Activated naive CD4-positive, alpha-beta T cell treated with anti-CD3 and anti-CD28 coated beads, Interleukin-2, amount 50 U/mL, for 24 hours (primary cell): ENCODE data around the gene FAM193B.

ENCODE experiments used
- H3K27ac Mint-ChIP-seq: one replicate; pipeline ENCODE4 v1.8.0; 2021; ENCODE audit warnings: mild to moderate bottlenecking, mixed read lengths
- H3K27me3 Mint-ChIP-seq: one replicate; pipeline ENCODE4 v1.8.0; 2021; ENCODE audit warnings: mixed read lengths
- H3K36me3 Mint-ChIP-seq: one replicate; pipeline ENCODE4 v1.8.0; 2021; ENCODE audit warnings: mixed read lengths
- H3K4me1 Mint-ChIP-seq: one replicate; pipeline ENCODE4 v1.8.0; 2021; ENCODE audit warnings: mixed read lengths
- H3K4me3 Mint-ChIP-seq: one replicate; pipeline ENCODE4 v1.8.0; 2021; ENCODE audit warnings: mild to moderate bottlenecking, mixed read lengths
- H3K9me3 Mint-ChIP-seq: one replicate; pipeline ENCODE4 v1.8.0; 2021; ENCODE audit warnings: mixed read lengths

FAM193B gene

GRCh38 chr5:177554474-177555111, at the start of gene FAM193B:
Gene FAM193B, minus strand, starts transcription at chr5:177554563. Its CDS starts 105 bp downstream, at chr5:177554458.
- Mint-ChIP-seq H3K27me3 (no peaks in the 10 kb centered on the region), H3K4me3 (peak within 1 kb of the TSS; percentile 92), H3K36me3 (no peaks in the 10 kb centered on the region), H3K4me1 (peaks cover 32% of the 10 kb centered on the region), H3K27ac (peak within 1 kb of the TSS; percentile 89), H3K9me3 (no peaks in the 10 kb centered on the region)

- H3K4me1 Mint-ChIP-seq: peaks cover 45% of the 10 kb centered on the region
These were observed 49.8 kb upstream of the FAM193B start for GRCh38 chr5:177604116-177604521.

DNA sequence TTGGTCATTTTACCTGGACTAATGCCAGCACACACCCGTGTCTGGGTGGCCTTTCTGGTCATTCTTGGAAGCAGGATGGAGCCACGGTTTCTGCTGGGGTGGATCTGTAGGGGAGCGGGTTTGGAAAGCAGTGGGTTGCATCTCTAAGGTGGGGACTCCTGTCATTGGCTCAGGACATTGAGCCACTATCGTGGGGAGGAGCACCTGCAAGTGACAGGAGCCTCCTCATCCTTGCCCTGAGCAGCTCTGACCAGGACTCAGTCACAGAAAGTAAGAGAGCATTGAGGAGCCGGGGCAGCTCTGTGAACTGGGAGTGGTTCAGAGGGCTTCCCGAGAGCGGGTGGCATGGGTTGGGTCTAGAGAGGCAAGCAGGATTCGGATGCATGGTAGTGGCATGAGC, 49.3 kb upstream of the FAM193B start:
- peaks cover 50% of the 10 kb centered on the region for H3K4me1 Mint-ChIP-seq
- no peak overlapping the region for H3K27ac Mint-ChIP-seq
- no peaks in the 10 kb centered on the region for H3K9me3 Mint-ChIP-seq
- H3K27me3 Mint-ChIP-seq: no peaks in the 10 kb centered on the region
- H3K4me3 Mint-ChIP-seq: no peak overlapping the region
- no peaks in the 10 kb centered on the region for H3K36me3 Mint-ChIP-seq

More at GRCh38 chr5:177604116-177604521, 49.8 kb upstream of the FAM193B start:
- Mint-ChIP-seq H3K27me3 (no peaks in the 10 kb centered on the region), H3K4me3 (no peak overlapping the region), H3K27ac (no peak overlapping the region), H3K9me3 (no peaks in the 10 kb centered on the region), H3K36me3 (no peaks in the 10 kb centered on the region)

- Mint-ChIP-seq H3K36me3 (no peaks in the 10 kb centered on the region), H3K4me1 (peaks cover 54% of the 10 kb centered on the region), H3K27ac (peak overlapping the region; percentile 69), H3K27me3 (no peaks in the 10 kb centered on the region), H3K9me3 (no peaks in the 10 kb centered on the region), H3K4me3 (no peak overlapping the region)
These were observed 48.1 kb upstream of the FAM193B start for GRCh38 chr5:177602458-177602830.

GRCh38 chr5:177601577-177602457, 47.5 kb upstream of the FAM193B start:
- H3K27ac Mint-ChIP-seq: peak overlapping the region; percentile 69
- H3K36me3 Mint-ChIP-seq: no peaks in the 10 kb centered on the region
- H3K4me1 Mint-ChIP-seq: peaks cover 49% of the 10 kb centered on the region
- no peaks in the 10 kb centered on the region for H3K27me3 Mint-ChIP-seq
- H3K4me3 Mint-ChIP-seq: peak overlapping the region; percentile 95
- no peaks in the 10 kb centered on the region for H3K9me3 Mint-ChIP-seq

GRCh38 chr5:177601126-177601525, 46.8 kb upstream of the FAM193B start:
- Mint-ChIP-seq H3K36me3 (peaks cover 3% of the 10 kb centered on the region), H3K4me3 (peak overlapping the region; percentile 95), H3K27ac (peak overlapping the region; percentile 96), H3K27me3 (no peaks in the 10 kb centered on the region), H3K9me3 (no peaks in the 10 kb centered on the region), H3K4me1 (peaks cover 46% of the 10 kb centered on the region)

- H3K27ac Mint-ChIP-seq: peak overlapping the region; percentile 96
- H3K4me1 Mint-ChIP-seq: peaks cover 41% of the 10 kb centered on the region
- peaks cover 3% of the 10 kb centered on the region for H3K36me3 Mint-ChIP-seq
These were observed 46.2 kb upstream of the FAM193B start for GRCh38 chr5:177600508-177601018.

GRCh38 chr5:177599731-177600507, 45.6 kb upstream of the FAM193B start, which contains the start of gene B4GALT7:
Gene B4GALT7, plus strand, starts transcription at chr5:177600132. Its CDS starts 79 bp downstream, at chr5:177600211.
- Mint-ChIP-seq H3K9me3 (no peaks in the 10 kb centered on the region), H3K27me3 (no peaks in the 10 kb centered on the region), H3K4me3 (peak within 1 kb of the TSS; percentile 95), H3K4me1 (peaks cover 34% of the 10 kb centered on the region), H3K36me3 (peaks cover 4% of the 10 kb centered on the region), H3K27ac (peak within 1 kb of the TSS; percentile 96)

More at GRCh38 chr5:177600508-177601018, 46.2 kb upstream of the FAM193B start:
- Mint-ChIP-seq H3K9me3 (no peaks in the 10 kb centered on the region), H3K27me3 (no peaks in the 10 kb centered on the region), H3K4me3 (peak overlapping the region; percentile 95)

DNA sequence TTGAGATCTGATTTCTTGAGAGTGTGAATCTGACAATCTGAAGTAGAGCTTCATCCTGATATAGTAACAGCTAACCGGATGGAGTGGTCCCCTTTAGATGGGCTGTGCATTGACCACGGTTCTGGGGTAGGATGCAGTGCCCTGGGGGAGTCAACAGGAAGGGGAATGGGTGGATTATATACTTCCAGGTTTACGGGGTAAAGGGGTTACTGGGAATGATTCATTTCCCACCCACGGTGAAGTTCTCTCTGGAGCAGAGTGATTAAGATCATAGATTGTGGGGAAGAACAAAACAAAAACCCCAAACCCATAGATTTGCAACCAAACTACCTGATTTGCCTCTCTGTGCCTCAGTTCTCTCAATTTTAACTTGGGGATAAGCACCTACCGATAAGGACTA, 44.1 kb upstream of the FAM193B start:
- H3K9me3 Mint-ChIP-seq: no peaks in the 10 kb centered on the region

DNA sequence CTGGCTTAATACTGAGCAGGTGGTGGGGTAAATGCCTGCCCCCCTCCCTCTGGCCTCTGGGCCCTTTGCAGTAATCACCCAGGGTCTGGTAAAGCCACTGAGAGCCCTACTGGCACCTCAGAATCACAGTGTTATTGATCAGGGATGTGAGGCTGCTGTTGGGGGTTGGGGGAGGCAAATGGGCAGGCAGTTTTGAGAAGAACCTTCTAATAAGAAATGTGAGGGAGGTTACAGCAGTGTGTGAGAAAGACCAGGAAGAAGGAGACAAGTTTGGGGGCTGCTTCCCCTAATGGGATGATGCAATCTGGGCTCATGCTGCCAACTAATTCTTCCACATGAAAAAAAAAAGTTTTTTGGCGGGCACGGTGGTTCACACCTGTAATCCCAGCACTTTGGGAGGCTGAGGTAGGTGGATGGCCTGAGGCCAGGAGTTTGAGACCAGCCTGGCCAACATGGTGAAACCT, 42.4 kb upstream of the FAM193B start:
- no peak overlapping the region for H3K4me3 Mint-ChIP-seq
- peaks cover 11% of the 10 kb centered on the region for H3K36me3 Mint-ChIP-seq
- no peak overlapping the region for H3K27ac Mint-ChIP-seq

More for the DNA sequence above, 44.1 kb upstream of the FAM193B start:
- no peaks in the 10 kb centered on the region for H3K27me3 Mint-ChIP-seq
- peaks cover 36% of the 10 kb centered on the region for H3K4me1 Mint-ChIP-seq
- H3K27ac Mint-ChIP-seq: peak overlapping the region; percentile 14
- peak overlapping the region; percentile 79 for H3K4me3 Mint-ChIP-seq
- peaks cover 9% of the 10 kb centered on the region for H3K36me3 Mint-ChIP-seq

GRCh38 chr5:177595991-177596774, 41.8 kb upstream of the FAM193B start:
- Mint-ChIP-seq H3K27me3 (no peaks in the 10 kb centered on the region), H3K9me3 (no peaks in the 10 kb centered on the region), H3K27ac (no peak overlapping the region), H3K36me3 (peaks cover 11% of the 10 kb centered on the region), H3K4me1 (peaks cover 43% of the 10 kb centered on the region), H3K4me3 (peak overlapping the region; percentile 15)

More for the DNA sequence above, 42.4 kb upstream of the FAM193B start:
- H3K27me3 Mint-ChIP-seq: no peaks in the 10 kb centered on the region
- no peaks in the 10 kb centered on the region for H3K9me3 Mint-ChIP-seq
- H3K4me1 Mint-ChIP-seq: peaks cover 43% of the 10 kb centered on the region

DNA sequence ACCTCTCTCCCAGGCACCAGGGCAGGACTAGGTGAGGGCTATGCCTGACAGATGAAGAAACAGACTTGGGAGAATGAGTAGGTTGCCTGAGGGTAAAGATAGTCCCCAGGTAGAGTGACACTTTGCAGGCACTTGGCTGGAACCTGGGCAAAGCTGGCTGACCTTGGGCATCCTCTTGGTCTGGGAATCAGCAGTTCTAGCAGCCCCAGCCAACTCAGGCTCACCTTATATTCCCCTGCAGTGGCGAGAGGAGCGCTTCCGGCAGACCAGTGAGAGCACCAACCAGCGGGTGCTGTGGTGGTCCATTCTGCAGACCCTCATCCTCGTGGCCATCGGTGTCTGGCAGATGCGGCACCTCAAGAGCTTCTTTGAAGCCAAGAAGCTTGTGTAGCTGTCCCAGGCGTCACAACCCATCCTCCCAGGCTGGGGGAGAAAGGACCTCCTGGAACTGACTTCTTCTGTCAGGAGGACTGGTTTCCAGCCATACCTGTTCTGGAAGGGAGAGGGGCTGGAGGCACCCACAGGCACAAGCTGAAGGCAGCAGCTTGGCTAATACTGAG, 40.7 kb upstream of the FAM193B start:
- H3K36me3 Mint-ChIP-seq: peaks cover 11% of the 10 kb centered on the region
- H3K27ac Mint-ChIP-seq: no peak overlapping the region
- H3K4me1 Mint-ChIP-seq: peaks cover 36% of the 10 kb centered on the region
- H3K9me3 Mint-ChIP-seq: no peaks in the 10 kb centered on the region
- peak overlapping the region; percentile 15 for H3K4me3 Mint-ChIP-seq
- peaks cover 3% of the 10 kb centered on the region for H3K27me3 Mint-ChIP-seq

GRCh38 chr5:177594071-177594470, 39.7 kb upstream of the FAM193B start:
- peaks cover 34% of the 10 kb centered on the region for H3K4me1 Mint-ChIP-seq
- no peak overlapping the region for H3K27ac Mint-ChIP-seq
- H3K4me3 Mint-ChIP-seq: peak overlapping the region; percentile 23
- no peaks in the 10 kb centered on the region for H3K9me3 Mint-ChIP-seq
- H3K36me3 Mint-ChIP-seq: peaks cover 11% of the 10 kb centered on the region
- peaks cover 3% of the 10 kb centered on the region for H3K27me3 Mint-ChIP-seq

DNA sequence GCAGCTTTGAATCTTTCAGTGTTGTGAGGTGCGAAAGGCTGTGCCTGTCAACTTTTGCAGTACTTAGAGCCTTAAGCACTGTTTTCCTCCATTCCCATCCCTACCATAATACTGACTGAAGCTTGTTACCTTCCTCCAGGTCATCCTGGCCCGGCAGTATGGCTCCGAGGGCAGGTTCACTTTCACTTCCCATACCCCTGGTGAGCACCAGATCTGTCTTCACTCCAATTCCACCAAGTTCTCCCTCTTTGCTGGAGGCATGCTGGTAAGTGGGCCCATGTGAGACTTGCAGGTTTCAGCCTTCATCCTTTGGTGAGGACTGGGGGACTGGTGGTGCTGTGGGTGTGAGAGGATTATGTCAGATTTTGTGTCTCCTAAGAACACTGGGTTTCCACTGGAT, 39.1 kb upstream of the FAM193B start:
- Mint-ChIP-seq H3K9me3 (no peaks in the 10 kb centered on the region), H3K36me3 (peaks cover 11% of the 10 kb centered on the region), H3K27ac (no peak overlapping the region), H3K27me3 (peaks cover 3% of the 10 kb centered on the region), H3K4me1 (peaks cover 28% of the 10 kb centered on the region), H3K4me3 (peak overlapping the region; percentile 100)
